Measurements from ENCODE around the gene POLR1G. TPM values are rescaled to one million over a fixed set of nuclear protein-coding genes. Genes with fewer than 3 reads are reported as not detected.

The POLR1G gene
- total and polyA plus RNA-seq, 9 of the 15 experiments (the other 6 are each of a cell fraction or from before 2014, with no cell fraction given): 3.0 to 50.1 (median 27.4) TPM

DNA sequence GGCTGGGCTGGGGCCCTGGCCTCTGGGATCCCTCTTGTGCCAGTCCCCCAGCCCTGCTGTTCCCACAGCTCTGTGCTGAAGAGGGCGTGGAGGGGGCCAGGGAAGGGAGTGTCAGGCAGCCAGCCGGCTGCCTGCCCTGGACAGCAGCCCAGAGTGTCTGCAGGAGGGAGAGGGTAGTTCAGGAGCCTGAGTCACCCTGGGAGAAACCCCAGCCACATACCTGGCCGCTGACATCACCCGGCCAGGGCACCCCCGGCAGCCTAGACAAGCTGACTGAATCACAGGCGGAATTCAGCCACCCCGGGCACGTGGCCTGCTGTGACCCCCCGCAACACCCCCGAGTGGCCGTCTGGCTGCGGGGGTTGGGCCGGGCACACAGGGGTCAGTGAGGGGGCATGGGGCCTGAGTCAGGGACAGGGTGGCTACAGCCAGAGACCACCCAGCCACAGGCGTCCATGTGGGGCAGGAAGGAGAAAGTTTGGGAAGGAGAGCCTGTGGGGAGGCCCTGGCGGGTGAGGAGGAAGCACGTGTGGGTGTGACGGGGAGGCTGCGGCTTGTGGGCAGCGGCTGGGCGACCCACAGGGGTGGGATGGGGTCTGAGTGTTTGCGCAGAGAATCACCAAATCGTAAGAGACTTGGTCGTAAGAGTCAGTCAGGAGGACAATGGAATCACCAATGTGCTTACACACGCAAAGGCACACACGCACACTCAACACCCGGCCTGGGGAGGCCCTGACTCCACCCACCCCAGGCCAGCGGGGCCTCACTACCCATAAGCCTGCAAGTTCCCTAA lies 49.5 kb downstream of the POLR1G start (continued):
- no peak for TF ChIP-seq ETV6 (IDR thresholded peaks at IDR 0.05; ENCODE audit: borderline replicate concordance in 1 of 2, low read depth in 2 of 2, low read length in 1 of 2)
- TF ChIP-seq ETV6 (CRISPR knock-in tag; IDR thresholded peaks at IDR 0.05; ENCODE audit: borderline replicate concordance): no peak
- TF ChIP-seq TGIF2 (CRISPR knock-in tag; IDR thresholded peaks at IDR 0.05): no peak
- TF ChIP-seq SRF (CRISPR knock-in tag; IDR thresholded peaks at IDR 0.05): peak in 1 of 2 experiments; percentile 64; a peak in 1 of 4 replicates
- TF ChIP-seq, protein P1, sequence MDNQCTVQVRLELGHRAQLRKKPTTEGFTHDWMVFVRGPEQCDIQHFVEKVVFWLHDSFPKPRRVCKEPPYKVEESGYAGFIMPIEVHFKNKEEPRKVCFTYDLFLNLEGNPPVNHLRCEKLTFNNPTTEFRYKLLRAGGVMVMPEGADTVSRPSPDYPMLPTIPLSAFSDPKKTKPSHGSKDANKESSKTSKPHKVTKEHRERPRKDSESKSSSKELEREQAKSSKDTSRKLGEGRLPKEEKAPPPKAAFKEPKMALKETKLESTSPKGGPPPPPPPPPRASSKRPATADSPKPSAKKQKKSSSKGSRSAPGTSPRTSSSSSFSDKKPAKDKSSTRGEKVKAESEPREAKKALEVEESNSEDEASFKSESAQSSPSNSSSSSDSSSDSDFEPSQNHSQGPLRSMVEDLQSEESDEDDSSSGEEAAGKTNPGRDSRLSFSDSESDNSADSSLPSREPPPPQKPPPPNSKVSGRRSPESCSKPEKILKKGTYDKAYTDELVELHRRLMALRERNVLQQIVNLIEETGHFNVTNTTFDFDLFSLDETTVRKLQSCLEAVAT (IDR thresholded peaks at IDR 0.05): no peak; a peak in 1 of 4 replicates
- no peak for TF ChIP-seq GTF2E2 (tag; IDR thresholded peaks at IDR 0.05)
- TF ChIP-seq, protein P2, sequence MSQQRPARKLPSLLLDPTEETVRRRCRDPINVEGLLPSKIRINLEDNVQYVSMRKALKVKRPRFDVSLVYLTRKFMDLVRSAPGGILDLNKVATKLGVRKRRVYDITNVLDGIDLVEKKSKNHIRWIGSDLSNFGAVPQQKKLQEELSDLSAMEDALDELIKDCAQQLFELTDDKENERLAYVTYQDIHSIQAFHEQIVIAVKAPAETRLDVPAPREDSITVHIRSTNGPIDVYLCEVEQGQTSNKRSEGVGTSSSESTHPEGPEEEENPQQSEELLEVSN (IDR thresholded peaks at IDR 0.05; ENCODE audit: borderline replicate concordance in 1 of 2, extremely low read depth in 1 of 2, insufficient read depth in 1 of 2, insufficient read length in 1 of 2, low read depth in 1 of 2, low read length in 1 of 2, poor library complexity in 1 of 2, severe bottlenecking in 1 of 2): peak; percentile 14 to 80
- TF ChIP-seq STAT5A (IDR thresholded peaks at IDR 0.05; ENCODE audit: borderline replicate concordance, low read length): no peak; the same call in 1 of the 2 replicates
- TF ChIP-seq TCF7 (IDR thresholded peaks at IDR 0.05; ENCODE audit: borderline replicate concordance): no peak
- TF ChIP-seq ZNF408 (CRISPR knock-in tag; IDR thresholded peaks at IDR 0.05; ENCODE audit: low read depth): no peak
- TF ChIP-seq ATF1 (CRISPR knock-in tag; IDR thresholded peaks at IDR 0.05): no peak
- TF ChIP-seq ATF1 (tag; IDR thresholded peaks at IDR 0.05): peak; percentile 76
- no peak for TF ChIP-seq ZNF445 (CRISPR knock-in tag; IDR thresholded peaks at IDR 0.05; ENCODE audit: low read depth)
- no peak for TF ChIP-seq ASH1L (IDR thresholded peaks at IDR 0.05; ENCODE audit: borderline replicate concordance, low read depth, partially characterized antibody)
- no peak for TF ChIP-seq NFYB (IDR thresholded peaks at IDR 0.05; ENCODE audit: extremely low read depth, insufficient read length)
- no peak for TF ChIP-seq GATAD2B (IDR thresholded peaks at IDR 0.05; ENCODE audit: borderline replicate concordance)
- TF ChIP-seq, protein P3, sequence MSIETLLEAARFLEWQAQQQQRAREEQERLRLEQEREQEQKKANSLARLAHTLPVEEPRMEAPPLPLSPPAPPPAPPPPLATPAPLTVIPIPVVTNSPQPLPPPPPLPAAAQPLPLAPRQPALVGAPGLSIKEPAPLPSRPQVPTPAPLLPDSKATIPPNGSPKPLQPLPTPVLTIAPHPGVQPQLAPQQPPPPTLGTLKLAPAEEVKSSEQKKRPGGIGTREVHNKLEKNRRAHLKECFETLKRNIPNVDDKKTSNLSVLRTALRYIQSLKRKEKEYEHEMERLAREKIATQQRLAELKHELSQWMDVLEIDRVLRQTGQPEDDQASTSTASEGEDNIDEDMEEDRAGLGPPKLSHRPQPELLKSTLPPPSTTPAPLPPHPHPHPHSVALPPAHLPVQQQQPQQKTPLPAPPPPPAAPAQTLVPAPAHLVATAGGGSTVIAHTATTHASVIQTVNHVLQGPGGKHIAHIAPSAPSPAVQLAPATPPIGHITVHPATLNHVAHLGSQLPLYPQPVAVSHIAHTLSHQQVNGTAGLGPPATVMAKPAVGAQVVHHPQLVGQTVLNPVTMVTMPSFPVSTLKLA (conservative IDR thresholded peaks at IDR 0.05): peak; percentile 97 to 98
- no peak for TF ChIP-seq PHB (CRISPR knock-in tag; IDR thresholded peaks at IDR 0.05)
- no peak for TF ChIP-seq BRF1 (IDR thresholded peaks at IDR 0.05; ENCODE audit: borderline replicate concordance, extremely low read depth, insufficient read length)
- TF ChIP-seq ZNF239 (CRISPR knock-in tag; IDR thresholded peaks at IDR 0.05): no peak
- TF ChIP-seq DMBX1 (CRISPR knock-in tag; IDR thresholded peaks at IDR 0.05; ENCODE audit: borderline replicate concordance): no peak
- TF ChIP-seq ZNF561 (CRISPR knock-in tag; conservative IDR thresholded peaks at IDR 0.05): no peak
- no peak for TF ChIP-seq MIER1 (IDR thresholded peaks at IDR 0.05; ENCODE audit: low read depth)
- no peak for TF ChIP-seq SMAD3 (CRISPR knock-in tag; conservative IDR thresholded peaks at IDR 0.05)
- no peak for TF ChIP-seq PRPF4 (IDR thresholded peaks at IDR 0.05; ENCODE audit: insufficient read depth, low read depth, low read length, poor library complexity, severe bottlenecking)

Measured in K562 (cell line).